Activated naive CD4-positive, alpha-beta T cell treated with anti-CD3 and anti-CD28 coated beads for 36 hours (primary cell): ENCODE results near the gene PTPN2. TPM values are rescaled to one million over a fixed set of nuclear protein-coding genes. Genes with fewer than 3 reads are reported as not detected.

Experiments used
- CTCF ChIA-PET: fragments of 350-600 bp; sonication (Branson Sonifier 250); formaldehyde crosslinking; loops from one replicate; lab custom pipeline; 2021; ENCODE audit warnings: antibody characterized with exemption; lab: Charles Lee
- DNase-seq: peaks from one replicate; pipeline ENCODE4 v3.0.0-alpha.2; 2020
- H3K27ac Mint-ChIP-seq: one replicate; pipeline ENCODE4 v1.8.0; 2021; ENCODE audit warnings: mild to moderate bottlenecking, mixed read lengths
- H3K27me3 Mint-ChIP-seq: one replicate; pipeline ENCODE4 v1.8.0; 2021; ENCODE audit warnings: low read depth, mixed read lengths
- H3K36me3 Mint-ChIP-seq: one replicate; pipeline ENCODE4 v1.8.0; 2021; ENCODE audit warnings: low read depth, mixed read lengths
- H3K4me1 Mint-ChIP-seq: one replicate; pipeline ENCODE4 v1.8.0; 2021; ENCODE audit warnings: low read depth, mixed read lengths
- H3K4me3 Mint-ChIP-seq: one replicate; pipeline ENCODE4 v1.8.0; 2021; ENCODE audit warnings: mild to moderate bottlenecking, moderate library complexity, mixed read lengths
- H3K9me3 Mint-ChIP-seq: one replicate; pipeline ENCODE4 v1.8.0; 2021; ENCODE audit warnings: mixed read lengths
- intact Hi-C: fragments of 100-400 bp; cut with micrococcal nuclease; formaldehyde crosslinking; loops from one replicate; pipeline ENCODE4 v1.15.1; 2023
- total RNA-seq, 2 experiments: library from RNA; stranded (reverse); gene quantifications; one replicate each; pipeline ENCODE4 v1.2.3, GENCODE V29; 2021

PTPN2 gene
- total RNA-seq, 2 experiments from 2014 or later, result 68.5 to 71.8 TPM

DNA sequence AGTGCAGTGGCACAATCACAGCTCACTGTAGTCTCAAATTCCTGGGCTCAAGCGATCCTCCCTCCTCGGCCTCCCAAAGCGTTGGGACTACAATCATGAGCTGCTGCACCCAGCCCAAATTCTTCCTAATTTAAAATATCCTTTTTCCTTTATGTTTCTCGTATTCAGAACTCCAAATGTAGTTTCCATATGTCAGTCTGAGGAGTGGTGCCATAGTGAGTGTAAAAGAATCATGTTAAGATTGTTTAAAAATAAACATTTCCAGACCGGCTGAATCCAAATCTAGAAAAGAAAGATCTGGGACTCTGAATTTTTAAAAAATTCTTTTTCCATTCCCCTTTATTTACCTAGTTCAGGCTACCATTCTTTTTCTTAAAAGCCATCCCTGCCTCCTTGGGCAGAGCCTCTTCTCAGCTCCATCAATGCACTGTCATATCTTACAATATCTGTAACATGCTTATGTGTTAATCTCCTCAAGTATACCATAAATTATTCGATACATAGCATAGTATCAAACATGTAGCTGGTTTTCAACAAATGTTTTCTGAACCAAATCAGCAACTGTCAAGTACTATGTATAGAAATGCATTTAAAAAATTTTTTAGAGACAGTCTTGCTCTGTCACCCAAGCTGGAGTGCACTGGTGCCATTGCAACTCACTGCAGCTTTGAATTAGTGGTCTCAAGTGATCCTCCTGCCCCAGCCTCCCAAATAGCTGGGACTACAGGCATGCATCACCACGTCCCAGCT lies 31.3 kb downstream of the PTPN2 start:
- DNase-seq, result no peak
- H3K27me3 Mint-ChIP-seq, result no peaks in the 10 kb centered on the region
- peaks cover 38% of the 10 kb centered on the region for H3K36me3 Mint-ChIP-seq
- H3K4me1 Mint-ChIP-seq, result peaks cover 38% of the 10 kb centered on the region
- H3K4me3 Mint-ChIP-seq, result no peak overlapping the region
- intact Hi-C loops, result no loop called here
- H3K9me3 Mint-ChIP-seq, result no peaks in the 10 kb centered on the region
- H3K27ac Mint-ChIP-seq, result no peak overlapping the region
- CTCF ChIA-PET, result interaction anchor here (0.5 to 1.1 kb wide), 3 partner anchors 18 to 41 kb away, joined by 3 to 6 read pairs (median 4); partner anchors contain the start of gene PTPN2

DNA sequence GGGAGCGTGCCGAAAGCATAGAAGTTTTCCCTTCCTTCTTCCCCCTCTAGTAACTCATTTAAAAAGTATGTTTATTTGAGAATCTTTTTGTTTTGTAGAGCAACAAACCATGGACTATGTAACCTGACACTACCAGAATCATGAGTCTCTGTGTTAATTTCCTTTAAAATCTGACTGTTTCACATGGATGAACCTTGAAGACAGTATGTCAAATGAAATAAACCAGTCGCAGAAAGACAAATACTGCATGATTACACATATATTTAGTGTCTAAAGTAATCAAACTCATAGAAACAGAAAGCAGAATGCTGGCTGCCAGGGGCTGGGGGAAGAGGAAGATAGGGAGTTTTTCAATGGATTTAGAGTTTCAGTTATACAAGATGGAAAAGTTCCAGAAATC lies 32.3 kb downstream of the PTPN2 start:
- intact Hi-C loops, result no loop called here
- H3K9me3 Mint-ChIP-seq, result no peaks in the 10 kb centered on the region
- peaks cover 31% of the 10 kb centered on the region for H3K4me1 Mint-ChIP-seq
- no peak overlapping the region for H3K4me3 Mint-ChIP-seq
- CTCF ChIA-PET, result no interaction called here
- DNase-seq, result no peak
- H3K27me3 Mint-ChIP-seq, result no peaks in the 10 kb centered on the region
- H3K36me3 Mint-ChIP-seq, result peaks cover 34% of the 10 kb centered on the region
- H3K27ac Mint-ChIP-seq, result no peak overlapping the region

DNA sequence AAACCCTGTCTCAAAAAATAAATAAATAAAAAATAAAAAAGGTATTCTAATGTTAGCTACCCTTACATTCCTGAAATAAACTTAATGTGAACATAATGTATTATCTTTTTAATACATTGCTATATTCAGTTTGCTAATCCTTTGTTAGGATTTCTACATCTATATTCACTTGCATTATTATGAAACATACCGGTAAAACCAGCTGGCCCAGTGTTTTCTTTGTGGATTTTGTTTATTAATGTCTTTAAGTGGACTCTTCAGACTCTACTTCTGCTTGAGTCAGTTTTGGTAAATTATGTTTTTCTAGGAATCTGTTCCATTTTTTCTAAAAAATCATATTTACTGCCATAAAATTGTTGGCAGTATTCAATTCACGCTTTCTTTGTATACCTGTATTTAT lies 34.5 kb downstream of the PTPN2 start:
- Mint-ChIP-seq H3K9me3 (no peaks in the 10 kb centered on the region), H3K27ac (no peak overlapping the region), H3K27me3 (no peaks in the 10 kb centered on the region), H3K36me3 (peaks cover 22% of the 10 kb centered on the region), H3K4me3 (no peak overlapping the region), H3K4me1 (peaks cover 38% of the 10 kb centered on the region)
- DNase-seq, result no peak
- intact Hi-C loops, result no loop called here
- CTCF ChIA-PET, result no interaction called here

DNA sequence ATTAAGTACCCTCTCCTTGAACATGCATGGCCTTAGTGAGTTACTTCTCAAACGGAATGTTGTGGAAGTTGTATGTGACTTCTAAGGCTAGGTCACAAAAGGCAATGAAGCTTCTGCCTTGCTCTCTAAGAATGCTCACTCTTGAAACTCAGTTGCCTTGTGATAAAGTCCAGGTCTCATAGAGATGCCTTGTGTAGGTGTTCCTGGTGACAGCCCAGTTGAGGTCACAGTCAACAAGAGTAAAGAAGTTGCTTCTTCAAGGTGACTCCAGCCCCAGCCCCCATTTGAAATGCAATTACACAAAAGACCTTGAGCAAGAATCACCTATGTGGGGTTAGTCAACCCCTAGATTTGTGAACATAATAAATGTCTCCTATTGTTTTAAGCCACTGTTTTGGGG lies 35.6 kb downstream of the PTPN2 start:
- no peaks in the 10 kb centered on the region for H3K9me3 Mint-ChIP-seq
- CTCF ChIA-PET, result interaction anchor here (0.6 kb wide), 2 partner anchors 104 to 421 kb away, joined by 3 to 5 read pairs; no protein-coding TSS in a partner anchor
- H3K36me3 Mint-ChIP-seq, result peaks cover 19% of the 10 kb centered on the region
- H3K4me1 Mint-ChIP-seq, result peaks cover 41% of the 10 kb centered on the region
- DNase-seq, result no peak
- no peak overlapping the region for H3K27ac Mint-ChIP-seq
- H3K27me3 Mint-ChIP-seq, result no peaks in the 10 kb centered on the region
- intact Hi-C loops, result no loop called here
- no peak overlapping the region for H3K4me3 Mint-ChIP-seq

DNA sequence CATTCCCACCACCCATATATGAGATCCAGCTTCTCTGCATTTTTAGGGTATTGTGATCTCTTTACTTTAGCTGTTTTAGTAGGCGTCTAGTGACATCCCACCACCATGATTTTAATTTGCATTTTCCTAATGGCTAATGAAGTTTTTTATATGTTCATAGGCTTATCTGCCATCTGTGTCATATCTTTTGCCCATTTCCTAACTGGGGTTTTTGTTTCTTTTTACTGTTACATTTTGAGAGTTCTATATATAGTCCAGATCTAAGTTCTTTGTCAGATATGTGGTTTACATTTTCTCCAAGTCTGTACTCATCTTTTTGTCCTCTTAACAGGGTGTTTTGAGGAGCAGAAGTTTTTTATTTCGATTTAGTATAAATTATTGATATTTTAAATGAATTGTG lies 39.6 kb downstream of the PTPN2 start:
- no peak for DNase-seq
- no peaks in the 10 kb centered on the region for H3K27me3 Mint-ChIP-seq
- H3K27ac Mint-ChIP-seq, result no peak overlapping the region
- peaks cover 73% of the 10 kb centered on the region for H3K4me1 Mint-ChIP-seq
- CTCF ChIA-PET, result interaction anchor here (1.4 to 1.5 kb wide), 2 partner anchors 37 to 49 kb away, joined by 4 to 5 read pairs; no protein-coding TSS in a partner anchor
- intact Hi-C loops, result no loop called here
- H3K9me3 Mint-ChIP-seq, result no peaks in the 10 kb centered on the region
- no peak overlapping the region for H3K4me3 Mint-ChIP-seq
- H3K36me3 Mint-ChIP-seq, result peaks cover 17% of the 10 kb centered on the region

DNA sequence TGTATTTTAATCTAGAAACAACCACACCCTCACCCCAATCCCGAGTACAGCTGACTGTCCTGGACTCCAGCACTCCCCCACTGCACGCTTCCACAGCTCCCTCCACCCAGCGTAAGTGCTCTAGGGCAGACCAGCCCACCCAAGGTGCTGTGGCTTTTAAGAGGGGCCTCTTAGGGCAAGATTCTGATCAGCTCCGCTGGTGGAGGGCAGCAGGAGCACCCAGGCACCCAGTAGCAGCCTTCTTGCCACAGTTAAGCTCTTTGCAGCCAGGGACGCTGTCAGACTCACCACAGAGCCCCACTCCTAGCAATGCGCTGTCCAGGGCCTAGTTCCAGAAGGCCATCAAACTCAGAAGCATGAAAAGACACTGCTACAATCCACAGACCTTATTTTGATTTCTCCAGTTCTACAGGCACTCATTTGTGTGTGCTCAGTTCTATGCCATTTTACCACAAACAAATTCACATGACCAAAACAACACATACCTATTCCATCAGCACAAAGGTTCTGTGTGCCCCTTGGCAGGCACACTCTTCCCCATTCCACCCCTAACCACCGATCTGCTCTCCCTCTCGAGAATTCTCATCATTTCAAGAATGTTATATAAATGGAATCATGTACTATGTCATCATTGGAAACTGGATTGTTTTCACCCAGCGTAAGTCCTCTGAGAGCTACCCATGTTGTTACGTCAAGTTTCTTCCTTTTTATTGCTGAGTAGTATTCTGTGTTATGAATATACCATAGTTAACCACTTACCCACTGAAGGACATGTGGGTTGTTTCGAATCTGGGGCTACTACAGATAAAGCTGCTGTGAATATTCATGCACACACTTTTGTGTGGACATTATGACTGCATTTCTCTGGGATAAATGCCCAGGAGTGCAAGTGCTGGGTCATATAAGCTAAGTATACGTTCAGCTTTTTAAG lies 40.4 kb downstream of the PTPN2 start:
- CTCF ChIA-PET, result interaction anchor here (1.4 to 1.5 kb wide), 2 partner anchors 38 to 50 kb away, joined by 4 to 5 read pairs; no protein-coding TSS in a partner anchor
- intact Hi-C loops, result no loop called here
- no peak overlapping the region for H3K4me3 Mint-ChIP-seq

DNA sequence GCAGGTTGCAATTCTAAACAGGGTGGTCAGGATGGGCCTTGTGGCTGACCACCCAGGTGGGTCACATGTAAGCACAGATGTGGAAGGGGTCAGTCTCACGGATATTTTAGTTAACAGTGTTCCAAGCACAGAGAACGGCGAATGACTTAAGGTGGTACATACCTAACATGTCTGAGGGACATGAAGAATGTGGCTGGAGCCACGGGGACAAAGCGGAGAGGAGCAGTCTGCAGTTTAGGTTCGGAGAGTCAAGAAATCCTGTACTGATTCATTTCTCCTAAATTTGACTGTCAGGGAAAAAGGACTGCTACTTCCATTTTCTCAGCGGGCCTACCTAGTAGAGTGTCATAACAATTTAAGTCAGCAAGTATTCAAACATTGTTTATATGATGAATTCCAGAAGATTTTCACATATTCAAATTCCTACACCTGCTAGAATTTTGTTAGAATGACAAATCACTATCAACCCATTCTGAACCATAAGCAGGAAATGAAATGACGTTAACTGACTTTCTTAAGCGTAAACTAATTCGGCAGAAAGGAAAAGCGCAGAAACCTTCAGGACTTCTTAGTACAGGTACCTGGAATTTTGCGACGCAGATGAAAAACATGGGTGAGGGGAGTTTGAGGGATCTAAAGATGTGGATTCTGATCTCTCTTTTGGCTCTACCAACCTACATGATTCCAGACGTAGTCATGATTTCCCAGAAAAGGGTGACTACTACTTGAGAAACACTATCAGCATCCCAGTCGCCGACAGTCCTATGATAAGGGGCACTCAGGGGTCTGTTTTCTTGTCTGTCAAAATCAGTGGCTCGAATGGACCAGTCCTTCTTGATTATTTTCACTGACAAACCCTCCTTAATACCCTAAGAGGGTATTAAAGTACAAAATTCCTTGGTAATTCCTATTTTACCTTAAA lies 41.3 kb downstream of the PTPN2 start:
- Mint-ChIP-seq H3K4me3 (no peak overlapping the region), H3K9me3 (no peaks in the 10 kb centered on the region), H3K36me3 (peaks cover 13% of the 10 kb centered on the region), H3K27ac (no peak overlapping the region), H3K27me3 (no peaks in the 10 kb centered on the region), H3K4me1 (peaks cover 78% of the 10 kb centered on the region)
- CTCF ChIA-PET, result no interaction called here
- no peak for DNase-seq
- intact Hi-C loops, result no loop called here

More for the DNA sequence above, 40.4 kb downstream of the PTPN2 start:
- no peaks in the 10 kb centered on the region for H3K9me3 Mint-ChIP-seq
- H3K27me3 Mint-ChIP-seq, result no peaks in the 10 kb centered on the region
- H3K27ac Mint-ChIP-seq, result peak overlapping the region; percentile 33
- DNase-seq, result no peak
- H3K4me1 Mint-ChIP-seq, result peaks cover 76% of the 10 kb centered on the region
- peaks cover 13% of the 10 kb centered on the region for H3K36me3 Mint-ChIP-seq

DNA sequence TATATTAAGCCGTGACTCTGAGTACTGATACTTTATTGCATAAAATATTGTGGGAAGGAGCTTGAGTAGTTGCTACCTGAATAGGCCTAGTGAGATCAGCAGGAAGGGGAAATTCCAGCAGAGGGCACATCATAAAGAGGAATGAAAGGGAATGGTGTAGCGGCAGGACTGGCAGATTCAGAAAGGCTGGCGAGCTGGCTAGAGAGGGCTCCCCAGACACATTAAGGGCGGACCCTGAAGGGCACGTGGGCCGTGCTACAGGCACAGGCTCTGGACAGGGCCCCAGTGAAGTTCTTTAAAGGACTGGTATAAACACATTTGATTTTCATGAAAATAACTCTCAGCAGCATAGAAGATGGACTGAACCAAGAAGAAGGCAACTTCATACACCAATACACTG lies 43.0 kb downstream of the PTPN2 start:
- Mint-ChIP-seq H3K27me3 (no peaks in the 10 kb centered on the region), H3K9me3 (no peaks in the 10 kb centered on the region), H3K36me3 (peaks cover 16% of the 10 kb centered on the region), H3K27ac (peak overlapping the region; percentile 19), H3K4me1 (peaks cover 76% of the 10 kb centered on the region), H3K4me3 (no peak overlapping the region)
- no peak for DNase-seq
- CTCF ChIA-PET, result interaction anchor here (0.7 to 1.1 kb wide), 2 partner anchors 9 to 21 kb away, joined by 3 read pairs; no protein-coding TSS in a partner anchor
- intact Hi-C loops, result no loop called here

DNA sequence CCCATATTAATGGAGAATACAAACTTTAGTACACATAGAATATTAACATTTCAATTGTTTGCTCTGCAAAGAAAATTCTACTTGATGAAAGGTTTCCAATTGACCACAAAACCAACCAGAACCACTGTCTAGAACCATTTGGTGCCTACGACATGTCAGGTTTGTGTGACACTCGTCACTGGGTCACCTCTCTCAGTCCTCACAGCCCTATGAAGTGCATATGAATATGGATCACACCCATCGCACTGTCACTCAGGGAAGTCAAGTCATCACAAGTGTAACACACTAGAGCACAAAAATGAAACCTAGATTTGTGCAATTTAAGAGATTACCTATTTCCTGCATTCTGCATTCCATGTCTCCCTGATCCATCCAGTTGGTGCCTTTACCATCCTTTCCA lies 43.7 kb downstream of the PTPN2 start:
- Mint-ChIP-seq H3K27me3 (no peaks in the 10 kb centered on the region), H3K4me1 (peaks cover 72% of the 10 kb centered on the region), H3K9me3 (no peaks in the 10 kb centered on the region), H3K36me3 (peaks cover 19% of the 10 kb centered on the region), H3K27ac (peak overlapping the region; percentile 96), H3K4me3 (no peak overlapping the region)
- DNase-seq, result peak; percentile 32
- intact Hi-C loops, result no loop called here
- CTCF ChIA-PET, result interaction anchor here (1.1 kb wide), 1 partner anchor 10 kb away, joined by 3 read pairs; no protein-coding TSS in a partner anchor

DNA sequence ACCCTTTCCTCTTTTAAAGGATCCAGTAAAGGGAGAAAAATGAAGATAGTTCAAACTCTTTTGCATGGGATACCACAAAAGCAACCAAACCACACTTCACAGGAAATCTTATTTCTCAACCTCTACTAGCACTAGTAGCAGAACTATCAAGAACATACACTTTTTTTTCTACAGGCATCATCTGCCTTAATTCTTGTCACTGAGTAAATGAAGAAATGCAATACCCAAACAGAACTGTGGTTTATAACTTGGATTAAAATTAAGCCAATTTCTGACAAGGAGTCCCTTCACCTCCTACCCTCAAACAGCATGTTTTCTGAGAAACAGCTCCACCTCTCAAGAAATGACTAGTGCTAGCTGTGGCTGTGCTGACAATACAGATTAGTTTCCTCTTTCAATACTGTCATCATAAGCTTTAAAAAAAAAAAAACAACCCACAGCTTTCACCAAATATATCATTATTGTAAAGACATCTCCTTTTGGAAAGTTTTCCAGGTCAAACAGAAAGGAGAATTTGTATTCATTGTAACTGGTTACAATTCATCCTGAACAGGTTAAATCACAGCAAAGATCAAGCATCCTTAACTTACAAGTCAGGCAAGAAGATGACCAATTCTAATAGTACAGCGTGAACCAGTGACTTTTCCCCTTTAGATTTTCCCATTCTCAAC lies 44.4 kb downstream of the PTPN2 start:
- no peaks in the 10 kb centered on the region for H3K27me3 Mint-ChIP-seq
- peaks cover 22% of the 10 kb centered on the region for H3K36me3 Mint-ChIP-seq
- intact Hi-C loops, result loop anchor here (1.0 to 5.0 kb wide), 13 partner anchors 11 to 723 kb away; partner anchors contain the start of genes AFG3L2, CEP192, CEP76 and PSMG2
- peaks cover 64% of the 10 kb centered on the region for H3K4me1 Mint-ChIP-seq
- peak; percentile 83 for DNase-seq
- no peaks in the 10 kb centered on the region for H3K9me3 Mint-ChIP-seq
- CTCF ChIA-PET, result interaction anchor here (0.6 to 1.0 kb wide), 3 partner anchors 41 to 304 kb away, joined by 3 to 4 read pairs (median 3); no protein-coding TSS in a partner anchor
- peak overlapping the region; percentile 96 for H3K27ac Mint-ChIP-seq
- peak overlapping the region; percentile 13 for H3K4me3 Mint-ChIP-seq

DNA sequence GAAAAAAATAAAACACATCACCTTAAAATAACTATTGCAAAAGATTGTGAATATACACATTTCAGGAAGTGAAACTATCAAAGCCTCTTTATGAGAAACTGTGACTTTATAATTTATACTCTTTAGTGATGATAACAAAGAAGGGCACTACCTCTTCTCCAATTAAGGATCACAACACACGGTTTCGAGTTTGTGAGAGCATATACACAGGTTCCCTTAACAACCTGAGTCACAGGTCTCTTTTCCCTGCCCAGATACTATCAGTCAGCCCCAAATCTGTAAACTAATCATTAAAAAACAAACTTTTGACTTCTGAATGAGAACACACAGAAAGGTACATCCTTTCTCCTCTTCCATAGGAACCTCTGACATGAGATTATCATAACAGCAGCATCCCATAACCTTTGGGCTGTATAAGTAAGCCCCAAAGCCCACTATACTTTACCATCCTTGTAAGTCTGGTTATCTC lies 44.9 kb downstream of the PTPN2 start:
- Mint-ChIP-seq H3K4me1 (peaks cover 60% of the 10 kb centered on the region), H3K9me3 (no peaks in the 10 kb centered on the region), H3K36me3 (peaks cover 25% of the 10 kb centered on the region), H3K4me3 (peak overlapping the region; percentile 13), H3K27me3 (no peaks in the 10 kb centered on the region), H3K27ac (peak overlapping the region; percentile 96)
- DNase-seq, result peak; percentile 49
- CTCF ChIA-PET, result interaction anchor here (0.6 to 1.0 kb wide), 2 partner anchors 42 to 304 kb away, joined by 3 to 4 read pairs; no protein-coding TSS in a partner anchor
- intact Hi-C loops, result loop anchor here (1.0 to 5.0 kb wide), 13 partner anchors 11 to 723 kb away; partner anchors contain the start of genes AFG3L2, CEP192, CEP76 and PSMG2
